ELR (cell line): ENCODE results near the gene CENPX.
"Not testable (repeated sequence)": the region's sequence is repeated elsewhere in the genome, so short reads cannot be mapped to it uniquely, and the experiment has no call there.

Experiments used
- DNase-seq: peaks from one replicate; pipeline ENCODE4 v3.0.0-alpha.2; 2015; ENCODE audit warnings: low read depth

The CENPX gene

GRCh38 chr17:82039695-82040299, 17.1 kb upstream of the CENPX start:
- DNase-seq = no peak

GRCh38 chr17:82038796-82039409, 16.2 kb upstream of the CENPX start:
- not testable (repeated sequence) for DNase-seq

- DNase-seq = no peak
Measured at GRCh38 chr17:82037889-82038195, 15.2 kb upstream of the CENPX start.

GRCh38 chr17:82037092-82037888, 14.6 kb upstream of the CENPX start, which contains the start of gene DCXR:
Gene DCXR (minus strand): TSS chr17:82037697. CDS start chr17:82037682, 15 bp downstream.
- DNase-seq = peak; percentile 98

- no peak for DNase-seq
Measured at GRCh38 chr17:82036634-82037091, 14.0 kb upstream of the CENPX start.

- no peak for DNase-seq
Measured at GRCh38 chr17:82035956-82036633, 13.4 kb upstream of the CENPX start.

- no peak for DNase-seq
Measured at GRCh38 chr17:82035488-82035887, 12.8 kb upstream of the CENPX start.

- no peak for DNase-seq
Measured at GRCh38 chr17:82034371-82035011, 11.8 kb upstream of the CENPX start.

GRCh38 chr17:82033359-82034085, 10.8 kb upstream of the CENPX start:
- DNase-seq = no peak

GRCh38 chr17:82031885-82032627, 9.4 kb upstream of the CENPX start:
- no peak for DNase-seq

GRCh38 chr17:82031303-82031884, 8.7 kb upstream of the CENPX start, which contains the start of gene RAC3:
Gene RAC3 (plus strand): TSS chr17:82031678. CDS start chr17:82031762, 84 bp downstream.
- peak; percentile 66 for DNase-seq

- DNase-seq = peak; percentile 92
Measured at GRCh38 chr17:82030470-82031302, 8.0 kb upstream of the CENPX start.

- no peak for DNase-seq
Measured at GRCh38 chr17:82029990-82030469, 7.4 kb upstream of the CENPX start.

GRCh38 chr17:82029391-82029790, 6.7 kb upstream of the CENPX start:
- no peak for DNase-seq

GRCh38 chr17:82028966-82029365, 6.3 kb upstream of the CENPX start:
- DNase-seq = no peak

- no peak for DNase-seq
Measured at GRCh38 chr17:82028246-82028645, 5.6 kb upstream of the CENPX start.

GRCh38 chr17:82025401-82026107, 2.9 kb upstream of the CENPX start:
- no peak for DNase-seq

GRCh38 chr17:82024859-82025258, 2.2 kb upstream of the CENPX start:
- no peak for DNase-seq
